ENCODE measurements around the gene ST8SIA5.

The ST8SIA5 gene

GRCh38 chr18:46748466-46748865 is 8.4 kb downstream of the ST8SIA5 start:
- no CpG with 5 or more reads among the region's 2 CpGs for WGBS (ENCODE audit: insufficient coverage, insufficient read length)
- no peaks in the 10 kb centered on the region for H3K27me3 ChIP-seq (ENCODE audit: control insufficient read depth, insufficient read depth, low read length)
- no peaks in the 10 kb centered on the region for H3K36me3 ChIP-seq (ENCODE audit: control insufficient read depth, insufficient read depth, low read length)
- H3K27ac ChIP-seq (ENCODE audit: low read length) = no peak overlapping the region
- DNase-seq (ENCODE audit: low read depth, low spot score) = no peak
- H3K4me1 ChIP-seq (ENCODE audit: control insufficient read depth, insufficient read depth, low read length) = no peaks in the 10 kb centered on the region
- no peaks in the 10 kb centered on the region for H3K9me3 ChIP-seq (ENCODE audit: control insufficient read depth, insufficient read depth, low read length)
- H3K4me3 ChIP-seq (ENCODE audit: low read length) = no peak overlapping the region

DNA sequence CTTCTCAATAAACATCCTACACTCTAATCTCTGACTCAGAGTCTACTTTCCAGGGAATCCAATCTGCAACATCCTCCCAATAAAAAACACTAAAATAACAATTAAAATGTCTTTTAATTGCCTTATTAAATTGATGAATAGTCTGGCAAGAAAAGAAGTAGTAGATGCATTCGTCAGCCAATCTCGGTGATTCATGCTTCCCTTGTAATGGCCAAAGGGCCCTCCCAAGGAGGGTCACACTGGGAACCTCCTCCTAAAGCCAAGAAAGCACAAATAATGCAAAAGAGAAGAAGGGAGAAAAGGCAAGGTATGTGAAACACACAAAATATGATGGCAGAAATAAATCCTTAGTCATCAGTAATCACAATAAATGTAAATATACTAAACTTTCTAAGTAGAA is 16.8 kb downstream of the ST8SIA5 start:
- no peak for DNase-seq (ENCODE audit: low read depth, low spot score)
- no peak overlapping the region for H3K27ac ChIP-seq (ENCODE audit: low read length)
- no CpG with 5 or more reads among the region's 2 CpGs for WGBS (ENCODE audit: insufficient coverage, insufficient read length)

DNA sequence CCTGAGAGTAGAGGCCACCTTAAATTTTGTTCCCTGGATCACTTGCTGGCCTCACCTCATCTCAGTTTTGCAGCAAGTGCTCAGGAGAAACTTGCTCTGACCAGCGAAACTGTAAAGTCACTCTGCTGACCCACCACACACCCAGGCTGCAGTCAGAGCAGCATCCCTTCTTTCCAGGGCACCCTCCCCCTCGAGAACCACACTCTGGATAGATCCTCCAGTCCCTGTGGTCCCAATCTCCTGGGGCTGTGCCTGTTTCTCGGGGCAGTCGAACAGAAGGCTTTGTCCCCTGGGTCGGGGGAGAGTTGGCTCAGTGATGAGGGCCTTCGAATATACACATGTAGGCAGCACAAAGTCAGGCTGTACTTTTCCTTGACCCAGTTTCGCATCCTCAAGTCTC is 18.4 kb downstream of the ST8SIA5 start:
- no peak overlapping the region for H3K27ac ChIP-seq (ENCODE audit: low read length)
- no peaks in the 10 kb centered on the region for H3K9me3 ChIP-seq (ENCODE audit: control insufficient read depth, insufficient read depth, low read length)
- H3K27me3 ChIP-seq (ENCODE audit: control insufficient read depth, insufficient read depth, low read length) = no peaks in the 10 kb centered on the region
- H3K36me3 ChIP-seq (ENCODE audit: control insufficient read depth, insufficient read depth, low read length) = no peaks in the 10 kb centered on the region
- DNase-seq (ENCODE audit: low read depth, low spot score) = no peak
- no peak overlapping the region for H3K4me3 ChIP-seq (ENCODE audit: low read length)
- WGBS (ENCODE audit: insufficient coverage, insufficient read length) = no CpG with 5 or more reads among the region's 7 CpGs
- no peaks in the 10 kb centered on the region for H3K4me1 ChIP-seq (ENCODE audit: control insufficient read depth, insufficient read depth, low read length)

More for the DNA sequence above, 16.8 kb downstream of the ST8SIA5 start:
- H3K27me3 ChIP-seq (ENCODE audit: control insufficient read depth, insufficient read depth, low read length) = no peaks in the 10 kb centered on the region
- H3K4me3 ChIP-seq (ENCODE audit: low read length) = no peak overlapping the region
- no peaks in the 10 kb centered on the region for H3K9me3 ChIP-seq (ENCODE audit: control insufficient read depth, insufficient read depth, low read length)
- H3K4me1 ChIP-seq (ENCODE audit: control insufficient read depth, insufficient read depth, low read length) = no peaks in the 10 kb centered on the region
- H3K36me3 ChIP-seq (ENCODE audit: control insufficient read depth, insufficient read depth, low read length) = no peaks in the 10 kb centered on the region

DNA sequence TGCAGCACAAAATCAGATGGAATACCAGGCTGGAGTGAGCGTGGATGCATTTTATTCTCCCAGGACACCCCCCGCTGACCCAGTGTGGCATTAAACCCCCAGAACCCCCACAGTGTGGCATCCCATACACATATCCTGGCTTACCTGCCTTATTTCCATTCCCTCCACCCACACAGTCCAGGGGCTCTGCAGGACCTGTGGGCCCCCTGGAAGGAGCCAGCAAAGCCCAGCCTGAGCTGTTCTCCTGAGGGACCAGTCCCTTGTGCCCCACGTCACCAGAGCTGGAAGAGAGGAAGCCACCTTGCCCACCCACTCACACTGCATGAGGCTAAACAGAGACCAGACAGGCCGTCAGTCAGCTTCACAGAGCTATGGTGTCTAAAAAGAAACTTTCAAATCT is 20.1 kb downstream of the ST8SIA5 start:
- H3K9me3 ChIP-seq (ENCODE audit: control insufficient read depth, insufficient read depth, low read length) = no peaks in the 10 kb centered on the region
- H3K27me3 ChIP-seq (ENCODE audit: control insufficient read depth, insufficient read depth, low read length) = no peaks in the 10 kb centered on the region
- no peak for DNase-seq (ENCODE audit: low read depth, low spot score)
- WGBS (ENCODE audit: insufficient coverage, insufficient read length) = no CpG with 5 or more reads among the region's 4 CpGs
- no peaks in the 10 kb centered on the region for H3K4me1 ChIP-seq (ENCODE audit: control insufficient read depth, insufficient read depth, low read length)
- H3K27ac ChIP-seq (ENCODE audit: low read length) = no peak overlapping the region
- no peaks in the 10 kb centered on the region for H3K36me3 ChIP-seq (ENCODE audit: control insufficient read depth, insufficient read depth, low read length)
- H3K4me3 ChIP-seq (ENCODE audit: low read length) = no peak overlapping the region

DNA sequence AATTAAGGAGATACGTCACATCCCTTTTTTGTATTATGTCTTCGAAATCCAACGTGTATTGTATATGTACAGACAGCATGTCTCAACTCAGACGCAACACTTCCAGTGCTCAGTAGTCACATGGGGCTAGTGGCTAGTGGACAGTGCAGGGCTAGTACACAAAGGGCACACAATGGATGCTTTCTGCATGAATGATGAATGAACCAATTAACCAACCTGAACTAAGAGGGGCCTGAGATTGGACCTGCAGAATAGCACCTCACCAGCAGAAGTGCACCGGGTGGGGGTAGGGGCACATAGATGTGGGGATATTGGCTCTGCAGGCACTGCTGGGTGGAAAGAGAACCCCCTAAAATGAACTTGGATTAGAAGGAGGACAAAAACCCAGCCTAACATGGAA is 20.7 kb downstream of the ST8SIA5 start:
- Histone ChIP-seq H3K27ac (ENCODE audit: low read length) (no peak overlapping the region), H3K4me3 (ENCODE audit: low read length) (no peak overlapping the region), H3K4me1 (ENCODE audit: control insufficient read depth, insufficient read depth, low read length) (no peaks in the 10 kb centered on the region), H3K9me3 (ENCODE audit: control insufficient read depth, insufficient read depth, low read length) (no peaks in the 10 kb centered on the region; the same call in 1 of the 2 replicates), H3K36me3 (ENCODE audit: control insufficient read depth, insufficient read depth, low read length) (no peaks in the 10 kb centered on the region), H3K27me3 (ENCODE audit: control insufficient read depth, insufficient read depth, low read length) (no peaks in the 10 kb centered on the region)
- WGBS (ENCODE audit: insufficient coverage, insufficient read length) = 0% methylated on average over 1 of the region's 5 CpGs
- no peak for DNase-seq (ENCODE audit: low read depth, low spot score)

DNA sequence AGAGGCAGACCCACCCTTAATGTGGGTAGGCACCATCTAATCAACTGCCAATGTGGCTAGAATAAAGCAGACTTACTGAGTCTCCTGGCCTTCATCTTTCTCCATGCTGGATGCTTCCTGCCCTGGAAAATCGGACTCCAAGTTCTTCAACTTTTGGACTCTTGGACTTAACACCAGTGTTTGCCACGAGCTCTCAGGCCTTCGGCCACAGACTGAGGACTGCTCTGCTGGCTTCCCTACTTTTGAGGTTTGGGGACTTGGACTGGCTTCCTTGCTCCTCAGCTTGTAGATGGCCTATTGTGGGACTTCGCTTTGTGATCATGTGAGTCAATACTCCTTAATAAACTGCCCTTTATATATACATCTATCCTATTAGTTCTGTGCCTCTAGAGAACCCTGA is 21.9 kb downstream of the ST8SIA5 start:
- WGBS (ENCODE audit: insufficient coverage, insufficient read length) = no CpG with 5 or more reads among the region's 4 CpGs
- H3K27me3 ChIP-seq (ENCODE audit: control insufficient read depth, insufficient read depth, low read length) = no peaks in the 10 kb centered on the region
- H3K4me3 ChIP-seq (ENCODE audit: low read length) = no peak overlapping the region
- no peak for DNase-seq (ENCODE audit: low read depth, low spot score)
- no peaks in the 10 kb centered on the region; the same call in 1 of the 2 replicates for H3K9me3 ChIP-seq (ENCODE audit: control insufficient read depth, insufficient read depth, low read length)
- H3K4me1 ChIP-seq (ENCODE audit: control insufficient read depth, insufficient read depth, low read length) = no peaks in the 10 kb centered on the region
- H3K27ac ChIP-seq (ENCODE audit: low read length) = no peak overlapping the region
- no peaks in the 10 kb centered on the region for H3K36me3 ChIP-seq (ENCODE audit: control insufficient read depth, insufficient read depth, low read length)

GRCh38 chr18:46733872-46734271 is 23.0 kb downstream of the ST8SIA5 start:
- no CpG with 5 or more reads among the region's 11 CpGs for WGBS (ENCODE audit: insufficient coverage, insufficient read length)

GRCh38 chr18:46732801-46733200 is 24.1 kb downstream of the ST8SIA5 start:
- H3K9me3 ChIP-seq (ENCODE audit: control insufficient read depth, insufficient read depth, low read length) = no peaks in the 10 kb centered on the region; the same call in 1 of the 2 replicates
- no CpG with 5 or more reads among the region's 6 CpGs for WGBS (ENCODE audit: insufficient coverage, insufficient read length)
- no peaks in the 10 kb centered on the region for H3K27me3 ChIP-seq (ENCODE audit: control insufficient read depth, insufficient read depth, low read length)
- H3K4me3 ChIP-seq (ENCODE audit: low read length) = no peak overlapping the region
- H3K36me3 ChIP-seq (ENCODE audit: control insufficient read depth, insufficient read depth, low read length) = no peaks in the 10 kb centered on the region
- H3K27ac ChIP-seq (ENCODE audit: low read length) = no peak overlapping the region
- DNase-seq (ENCODE audit: low read depth, low spot score) = no peak
- H3K4me1 ChIP-seq (ENCODE audit: control insufficient read depth, insufficient read depth, low read length) = no peaks in the 10 kb centered on the region

More at GRCh38 chr18:46733872-46734271, 23.0 kb downstream of the ST8SIA5 start:
- H3K27ac ChIP-seq (ENCODE audit: low read length) = no peak overlapping the region
- DNase-seq (ENCODE audit: low read depth, low spot score) = no peak
- H3K4me3 ChIP-seq (ENCODE audit: low read length) = no peak overlapping the region
- no peaks in the 10 kb centered on the region for H3K36me3 ChIP-seq (ENCODE audit: control insufficient read depth, insufficient read depth, low read length)
- no peaks in the 10 kb centered on the region for H3K4me1 ChIP-seq (ENCODE audit: control insufficient read depth, insufficient read depth, low read length)
- H3K9me3 ChIP-seq (ENCODE audit: control insufficient read depth, insufficient read depth, low read length) = no peaks in the 10 kb centered on the region; the same call in 1 of the 2 replicates
- no peaks in the 10 kb centered on the region for H3K27me3 ChIP-seq (ENCODE audit: control insufficient read depth, insufficient read depth, low read length)

GRCh38 chr18:46732201-46732600 is 24.7 kb downstream of the ST8SIA5 start:
- Histone ChIP-seq H3K9me3 (ENCODE audit: control insufficient read depth, insufficient read depth, low read length) (no peaks in the 10 kb centered on the region; the same call in 1 of the 2 replicates), H3K27me3 (ENCODE audit: control insufficient read depth, insufficient read depth, low read length) (no peaks in the 10 kb centered on the region), H3K27ac (ENCODE audit: low read length) (no peak overlapping the region), H3K36me3 (ENCODE audit: control insufficient read depth, insufficient read depth, low read length) (no peaks in the 10 kb centered on the region), H3K4me3 (ENCODE audit: low read length) (no peak overlapping the region), H3K4me1 (ENCODE audit: control insufficient read depth, insufficient read depth, low read length) (no peaks in the 10 kb centered on the region)
- DNase-seq (ENCODE audit: low read depth, low spot score) = no peak
- WGBS (ENCODE audit: insufficient coverage, insufficient read length) = no CpG with 5 or more reads among the region's 2 CpGs

GRCh38 chr18:46731316-46731715 is 25.5 kb downstream of the ST8SIA5 start:
- H3K4me1 ChIP-seq (ENCODE audit: control insufficient read depth, insufficient read depth, low read length) = no peaks in the 10 kb centered on the region
- no peaks in the 10 kb centered on the region; the same call in 1 of the 2 replicates for H3K9me3 ChIP-seq (ENCODE audit: control insufficient read depth, insufficient read depth, low read length)
- H3K27me3 ChIP-seq (ENCODE audit: control insufficient read depth, insufficient read depth, low read length) = no peaks in the 10 kb centered on the region
- no CpG with 5 or more reads among the region's 8 CpGs for WGBS (ENCODE audit: insufficient coverage, insufficient read length)
- DNase-seq (ENCODE audit: low read depth, low spot score) = no peak
- no peak overlapping the region for H3K4me3 ChIP-seq (ENCODE audit: low read length)
- H3K36me3 ChIP-seq (ENCODE audit: control insufficient read depth, insufficient read depth, low read length) = no peaks in the 10 kb centered on the region
- no peak overlapping the region for H3K27ac ChIP-seq (ENCODE audit: low read length)

- no peaks in the 10 kb centered on the region for H3K36me3 ChIP-seq (ENCODE audit: control insufficient read depth, insufficient read depth, low read length)
- DNase-seq (ENCODE audit: low read depth, low spot score) = no peak
- H3K9me3 ChIP-seq (ENCODE audit: control insufficient read depth, insufficient read depth, low read length) = no peaks in the 10 kb centered on the region; the same call in 1 of the 2 replicates
- no peak overlapping the region for H3K4me3 ChIP-seq (ENCODE audit: low read length)
- H3K27me3 ChIP-seq (ENCODE audit: control insufficient read depth, insufficient read depth, low read length) = no peaks in the 10 kb centered on the region
- no CpG with 5 or more reads among the region's 6 CpGs for WGBS (ENCODE audit: insufficient coverage, insufficient read length)
- H3K4me1 ChIP-seq (ENCODE audit: control insufficient read depth, insufficient read depth, low read length) = no peaks in the 10 kb centered on the region
- no peak overlapping the region for H3K27ac ChIP-seq (ENCODE audit: low read length)
Observed at GRCh38 chr18:46728219-46728930, 28.5 kb downstream of the ST8SIA5 start.

All from iPS DF 6.9 (cell line).